GM21529 (cell line): ENCODE data around the gene TSEN2.
A peak's percentile ranks its signal among the peaks of the same experiment; 100 is the strongest.

Experiments used
- ATAC-seq: cut with Tn5 transposase; IDR thresholded peaks from one replicate; pipeline ENCODE4 v1.9.1; 2021; ENCODE audit not compliant: unreplicated experiment

TSEN2 gene

DNA sequence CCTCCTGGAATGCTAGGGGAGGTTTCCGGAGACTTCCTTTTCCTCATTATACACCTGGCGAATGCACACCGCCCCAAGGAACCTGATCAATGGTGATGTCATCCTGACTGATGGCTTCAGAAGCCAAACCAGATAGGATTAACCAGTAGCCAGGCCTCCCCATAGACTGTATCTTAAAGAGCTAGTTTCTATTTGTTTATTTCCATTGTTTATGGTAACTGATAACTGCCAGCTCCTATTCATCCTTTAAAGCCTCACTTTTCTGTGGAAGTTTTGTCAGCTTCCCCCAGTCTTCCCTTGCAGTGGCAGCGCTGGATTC, 61.2 kb downstream of the TSEN2 start, which contains the start of gene MKRN2OS:
Gene MKRN2OS, minus strand, starts transcription at position 27 of the 319 bp plus-strand sequence. CDS start 35 bp downstream, outside the sequence.
- ATAC-seq, result no peak

DNA sequence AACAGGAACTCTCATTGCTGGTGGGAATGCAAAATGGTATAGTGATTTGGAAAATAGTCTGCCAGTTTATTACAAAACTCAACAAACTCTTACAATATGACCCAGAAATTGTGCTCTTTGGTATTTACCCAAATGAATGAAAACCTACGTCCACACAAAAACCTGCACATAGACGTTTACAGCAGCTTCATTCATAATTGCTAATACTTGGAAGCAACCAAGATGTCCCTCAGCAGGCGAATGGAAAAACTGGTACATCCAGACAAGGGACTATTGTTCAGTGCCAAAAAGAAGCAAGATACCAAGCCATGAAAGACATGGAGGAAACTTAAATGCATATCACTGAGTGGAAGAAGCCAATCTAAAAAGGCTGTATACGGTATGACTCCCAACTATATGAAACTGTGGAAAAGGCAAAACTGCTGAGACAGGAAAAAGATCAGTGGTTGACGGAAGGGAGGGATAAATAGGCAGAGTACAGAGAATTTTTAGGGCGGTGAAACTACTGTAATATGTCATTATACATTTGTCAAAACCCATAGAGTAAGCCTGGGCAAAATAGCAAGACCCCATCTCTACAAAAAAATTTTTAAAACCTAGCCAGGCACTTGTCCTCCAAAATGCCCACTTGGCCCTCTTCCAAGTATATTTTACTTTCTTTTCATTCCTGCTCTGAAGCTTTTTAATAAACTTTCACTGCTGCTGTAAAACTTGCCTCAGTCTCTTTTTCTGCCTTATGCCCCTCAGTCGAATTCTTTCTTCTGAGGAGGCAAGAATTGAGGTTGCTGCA, 65.9 kb downstream of the TSEN2 start:
- no peak for ATAC-seq

DNA sequence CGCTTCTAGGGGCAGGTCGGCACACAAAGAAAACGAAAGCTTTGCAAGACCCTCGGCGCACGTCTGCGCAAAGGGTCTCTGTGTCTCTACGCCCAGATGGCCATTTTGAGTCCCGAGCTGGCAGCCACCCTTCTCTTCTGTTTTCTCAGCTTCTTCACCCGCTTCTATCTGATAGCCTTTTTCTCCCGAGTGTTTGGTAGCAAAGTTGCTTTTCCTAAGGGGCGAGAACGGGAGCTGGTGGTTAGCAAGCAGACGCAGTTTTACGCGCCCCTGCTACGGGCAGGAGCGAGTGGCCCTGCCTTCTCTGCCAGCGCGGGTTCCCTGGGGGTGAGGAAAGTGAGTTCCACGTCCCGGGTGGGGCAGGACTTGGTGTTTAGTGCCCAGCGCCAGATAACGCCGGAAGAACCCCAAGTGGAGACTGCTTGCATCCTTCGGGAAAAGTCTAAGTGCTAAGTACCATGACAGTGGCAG, 69.7 kb downstream of the TSEN2 start:
- ATAC-seq, result no peak

DNA sequence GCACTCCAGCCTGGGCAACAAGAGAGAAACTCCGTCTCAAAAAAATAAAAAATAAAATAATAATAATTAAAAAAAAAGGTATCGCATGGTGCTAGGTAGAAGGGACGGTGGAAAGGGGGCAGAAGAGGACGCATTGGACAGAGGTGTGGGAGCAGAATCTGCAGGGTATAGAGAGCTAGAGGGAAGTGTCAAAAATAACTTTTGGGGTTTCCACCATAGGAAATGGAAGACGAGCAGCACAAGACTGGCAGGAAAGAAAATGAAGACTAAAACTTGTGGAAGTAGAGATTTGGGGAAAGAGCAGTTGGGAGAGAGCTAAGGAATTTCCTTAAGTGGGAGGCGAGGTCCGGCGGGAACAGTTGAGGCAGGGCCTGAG, 72.0 kb downstream of the TSEN2 start:
- no peak for ATAC-seq

DNA sequence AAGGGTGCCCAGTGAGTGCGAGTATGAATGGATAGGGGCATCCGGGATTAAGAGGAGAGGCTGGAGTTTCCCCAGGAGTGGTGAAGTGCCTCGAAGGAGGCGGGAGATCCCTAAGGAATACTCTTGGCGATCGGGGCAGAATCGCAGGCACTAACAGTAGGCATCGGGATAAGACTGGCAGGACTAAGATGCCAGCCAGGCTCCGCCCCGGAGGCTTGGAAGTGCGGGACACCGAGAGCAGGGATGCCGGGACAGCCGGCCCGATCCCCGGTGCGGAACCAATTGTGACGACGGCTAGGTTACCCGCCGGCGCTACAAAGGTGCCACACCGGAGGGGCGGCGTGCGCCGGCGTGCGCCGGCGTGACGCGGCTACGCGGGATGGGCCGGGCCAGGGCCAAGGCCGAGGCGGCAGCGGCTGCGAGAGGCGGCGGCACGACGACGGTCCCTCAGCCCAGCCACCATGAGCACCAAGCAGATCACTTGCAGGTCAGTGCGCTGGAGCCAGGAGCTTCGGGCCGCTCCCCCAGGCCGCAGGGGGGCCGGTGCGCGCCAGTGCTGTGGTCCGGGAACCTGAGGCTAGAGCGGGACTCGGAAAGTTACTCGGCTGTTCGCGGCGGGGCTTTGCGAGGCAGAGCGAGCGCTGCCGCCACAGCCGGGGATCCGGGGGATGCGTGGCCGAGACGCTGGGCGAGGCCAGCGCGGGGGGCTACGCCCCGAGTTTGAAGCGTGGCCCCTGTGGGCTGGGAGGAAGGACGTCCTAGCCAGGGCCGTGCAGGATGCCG, 72.6 kb downstream of the TSEN2 start, which contains the start of gene MKRN2:
Gene MKRN2, plus strand, starts transcription at position 398 of the 783 bp plus-strand sequence. Its CDS starts 64 bp downstream, at position 462.
- peak; percentile 67 for ATAC-seq

DNA sequence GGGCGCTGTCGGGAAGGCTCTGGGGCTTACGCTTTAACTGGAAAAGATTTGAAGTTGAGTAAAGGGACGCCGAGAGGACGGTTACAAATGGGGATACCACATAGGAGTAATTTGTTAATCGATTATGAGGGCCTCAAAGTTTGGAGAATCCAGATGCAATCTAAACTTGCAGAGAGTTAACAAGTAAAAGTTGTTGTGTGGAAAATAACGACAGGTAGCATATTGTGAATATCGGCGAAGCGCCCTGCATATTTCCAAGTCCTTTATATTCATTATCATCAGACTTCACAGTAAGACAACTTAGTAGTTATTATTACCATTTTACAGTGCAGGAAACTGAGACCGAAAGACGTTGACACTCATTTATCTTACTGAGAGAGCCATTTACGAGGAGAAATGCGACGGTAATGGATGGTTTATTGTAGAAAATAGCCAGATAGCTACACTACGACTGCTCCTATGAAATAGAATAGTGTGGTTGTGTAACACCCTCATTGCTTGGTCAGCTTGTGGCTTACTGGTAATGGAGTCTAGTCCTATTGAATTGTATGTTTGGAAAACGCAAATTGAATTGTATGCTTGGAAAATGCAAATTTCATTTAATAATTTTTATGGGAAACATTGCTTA, 73.3 kb downstream of the TSEN2 start:
- ATAC-seq, result no peak

DNA sequence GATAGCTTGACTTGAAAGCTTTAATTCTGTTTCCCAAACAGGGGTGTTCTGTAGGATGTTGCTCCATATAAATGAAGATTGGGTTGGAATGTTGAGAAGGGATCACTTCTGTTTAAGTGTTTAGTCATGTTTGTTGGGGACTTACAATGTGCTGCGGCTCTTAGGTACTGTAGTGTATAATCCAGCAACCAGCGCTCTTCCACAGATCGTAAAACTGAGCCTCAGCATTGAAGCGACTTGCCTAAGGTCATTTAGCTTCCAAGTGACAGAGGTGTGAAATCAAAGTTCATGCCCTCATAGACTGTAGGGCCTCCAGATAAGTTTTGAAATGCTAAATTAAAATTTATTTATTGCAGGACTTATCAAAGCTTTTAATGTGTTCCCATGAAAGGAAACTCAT, 74.4 kb downstream of the TSEN2 start:
- no peak for ATAC-seq

DNA sequence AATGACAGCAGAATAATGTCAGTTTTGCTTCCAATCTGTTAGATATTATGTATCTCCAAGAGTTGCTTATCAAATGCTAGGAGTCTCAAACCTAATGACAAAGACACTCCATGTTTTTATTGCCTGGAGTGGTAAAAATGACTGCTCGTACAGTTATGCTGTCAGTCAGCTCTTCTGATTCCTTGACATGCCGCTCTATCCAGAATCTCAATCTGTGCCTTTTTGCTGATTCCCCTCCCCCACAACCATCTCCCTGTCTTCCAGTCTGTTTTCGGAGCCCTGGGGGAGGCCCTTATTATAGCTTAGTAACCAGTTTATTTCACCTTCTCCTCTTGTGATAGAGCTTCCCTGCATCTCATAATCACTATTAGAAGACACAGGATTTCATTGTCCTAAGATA, 75.2 kb downstream of the TSEN2 start:
- no peak for ATAC-seq

DNA sequence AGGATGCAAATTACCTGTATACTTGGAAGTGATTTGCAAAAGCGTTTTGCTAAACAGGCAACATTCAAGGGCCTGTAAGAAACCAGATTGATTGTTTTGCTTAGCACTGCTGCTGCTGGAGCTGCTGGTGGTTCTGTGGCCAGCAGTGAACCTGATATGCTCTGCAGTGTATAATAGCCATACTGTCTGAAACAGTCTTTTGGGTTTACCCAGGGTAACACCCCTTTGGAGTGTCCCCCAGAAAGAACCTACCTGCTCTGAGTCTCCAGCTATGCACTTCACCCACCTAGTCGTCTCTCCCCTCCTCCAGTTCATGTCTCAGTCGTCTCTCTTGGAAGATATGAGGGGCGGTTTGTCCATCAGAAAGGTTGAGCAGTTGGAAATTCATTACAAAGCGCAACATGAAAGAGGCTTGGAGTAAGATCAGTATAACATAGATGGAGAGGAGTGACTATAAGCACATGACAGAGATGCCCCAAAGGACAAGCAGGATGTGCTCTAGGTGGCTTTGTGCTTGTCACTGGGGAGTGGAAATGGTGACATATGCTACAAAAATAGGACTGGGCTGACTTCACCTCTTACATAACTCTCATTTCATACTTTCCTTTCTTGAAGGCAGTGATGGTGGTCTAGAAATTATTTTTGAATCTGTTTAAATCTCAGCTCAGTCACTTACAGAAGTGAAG, 76.4 kb downstream of the TSEN2 start:
- ATAC-seq, result peak; percentile 54

DNA sequence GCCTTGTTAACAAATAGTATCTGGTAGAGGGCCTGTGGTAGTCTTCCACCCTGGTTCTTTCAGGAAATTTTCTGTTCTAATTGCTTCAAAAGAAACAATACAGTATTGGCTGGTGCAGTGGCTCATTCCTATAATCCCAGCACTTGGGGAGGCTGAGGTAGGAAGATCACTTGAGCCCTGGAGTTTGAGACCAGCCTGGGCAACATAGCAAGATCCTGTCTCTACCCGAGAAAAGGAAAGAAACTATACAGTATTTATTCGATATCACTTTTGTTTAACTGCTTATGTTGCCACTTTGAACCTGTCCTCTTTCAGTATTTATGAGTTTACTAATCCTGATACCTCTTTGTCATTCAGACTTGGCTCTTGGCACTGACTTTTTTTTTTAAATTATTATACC, 77.1 kb downstream of the TSEN2 start:
- no peak for ATAC-seq

DNA sequence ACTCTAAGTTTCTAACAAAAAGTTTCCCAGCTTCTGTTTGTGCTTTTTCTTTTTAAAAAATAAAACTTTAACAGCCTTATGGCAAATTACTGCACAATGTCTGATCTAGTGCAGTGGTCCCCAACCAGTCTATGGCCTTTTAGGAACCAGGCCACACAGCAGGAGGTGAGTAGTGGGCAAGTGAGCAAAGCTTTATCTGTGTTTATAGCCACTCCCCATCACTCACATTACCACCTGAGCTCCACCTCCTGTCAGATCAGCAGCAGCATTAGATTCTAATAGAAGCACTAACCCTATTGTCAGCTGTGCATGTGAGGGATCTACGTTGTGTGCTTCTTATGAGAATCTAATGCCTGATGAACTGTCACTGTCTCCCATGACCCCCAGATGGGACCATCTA, 78.2 kb downstream of the TSEN2 start:
- ATAC-seq, result no peak

DNA sequence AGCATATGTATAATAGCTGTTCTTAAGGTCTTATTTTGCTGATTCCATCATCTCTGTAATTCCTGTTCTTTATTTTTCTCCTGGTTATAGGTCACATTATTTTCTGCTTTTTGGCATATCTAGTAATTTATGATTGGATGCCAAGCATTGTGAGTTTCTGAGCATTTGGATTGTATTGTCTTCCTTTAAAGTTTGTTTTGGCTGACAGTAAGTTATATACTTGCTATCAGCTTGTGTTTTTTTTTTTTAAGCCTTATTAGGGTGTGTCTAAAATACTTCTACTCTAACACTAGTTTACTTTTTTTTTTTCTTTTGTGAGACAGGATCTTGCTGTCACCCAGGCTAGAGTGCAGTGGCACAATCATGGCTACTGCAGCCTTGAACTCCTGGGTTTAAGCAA, 82.7 kb downstream of the TSEN2 start:
- ATAC-seq, result no peak

DNA sequence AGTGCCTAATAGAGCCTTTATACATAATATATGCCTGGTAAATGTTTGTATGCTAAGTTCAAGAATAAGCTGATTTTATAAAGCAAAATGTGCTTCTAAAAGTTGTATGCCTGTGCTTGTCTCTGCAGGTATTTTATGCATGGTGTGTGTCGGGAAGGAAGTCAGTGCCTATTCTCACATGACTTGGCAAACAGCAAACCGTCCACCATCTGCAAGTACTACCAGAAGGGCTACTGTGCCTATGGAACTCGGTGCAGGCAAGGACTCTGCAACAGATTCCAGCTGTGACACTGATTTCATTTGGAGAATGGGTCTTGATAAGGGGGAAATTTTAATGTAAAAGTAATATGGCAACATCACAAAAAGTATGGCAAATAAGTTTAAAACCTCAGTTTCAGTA, 84.5 kb downstream of the TSEN2 start:
- no peak for ATAC-seq

DNA sequence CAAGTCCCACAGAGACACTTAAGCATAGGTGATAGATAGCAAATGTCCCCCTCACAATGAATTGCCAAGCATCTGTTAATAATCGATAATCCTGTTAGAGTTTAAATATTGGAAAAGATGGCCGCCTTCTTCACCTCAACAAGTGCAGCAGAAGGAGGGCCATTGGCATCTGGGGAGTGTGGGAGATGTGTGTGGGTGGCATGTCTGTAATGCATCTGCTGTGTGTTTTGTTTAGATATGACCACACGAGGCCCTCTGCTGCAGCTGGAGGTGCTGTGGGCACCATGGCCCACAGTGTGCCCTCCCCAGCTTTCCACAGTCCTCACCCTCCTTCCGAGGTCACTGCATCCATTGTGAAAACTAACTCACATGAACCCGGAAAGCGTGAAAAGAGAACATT, 85.6 kb downstream of the TSEN2 start:
- no peak for ATAC-seq

DNA sequence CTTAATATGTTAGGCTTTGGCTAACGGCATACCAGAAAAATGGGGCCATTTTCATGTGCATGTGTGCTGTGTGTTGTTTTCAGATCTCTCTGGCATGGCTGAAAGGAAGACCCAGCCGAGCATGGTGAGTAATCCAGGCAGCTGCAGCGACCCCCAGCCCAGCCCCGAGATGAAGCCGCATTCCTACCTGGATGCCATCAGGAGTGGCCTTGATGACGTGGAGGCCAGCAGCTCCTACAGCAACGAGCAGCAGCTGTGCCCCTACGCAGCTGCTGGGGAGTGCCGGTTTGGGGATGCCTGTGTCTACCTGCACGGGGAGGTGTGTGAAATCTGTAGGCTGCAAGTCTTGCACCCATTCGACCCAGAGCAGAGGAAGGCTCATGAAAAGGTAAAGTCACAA, 87.7 kb downstream of the TSEN2 start:
- ATAC-seq, result no peak

DNA sequence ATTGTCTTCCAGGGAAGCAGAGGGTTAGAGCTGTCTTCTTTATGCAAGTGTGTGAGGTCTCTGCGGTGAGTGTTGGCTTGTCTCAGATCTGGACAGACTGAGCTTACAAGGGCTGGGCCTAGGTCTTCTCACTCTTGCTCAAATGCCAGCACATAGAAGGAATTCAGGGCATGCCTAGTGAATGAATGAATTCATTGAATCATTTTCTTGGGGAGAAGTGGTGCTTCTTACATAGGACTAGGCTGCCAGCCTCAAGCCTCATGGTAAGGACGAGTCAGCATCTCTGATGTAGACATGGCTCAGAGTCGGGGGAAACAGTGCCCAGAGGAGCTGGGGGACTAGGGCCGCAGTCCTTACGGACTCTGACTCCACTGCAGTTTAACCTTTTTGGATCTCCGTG, 89.9 kb downstream of the TSEN2 start:
- ATAC-seq, result no peak

DNA sequence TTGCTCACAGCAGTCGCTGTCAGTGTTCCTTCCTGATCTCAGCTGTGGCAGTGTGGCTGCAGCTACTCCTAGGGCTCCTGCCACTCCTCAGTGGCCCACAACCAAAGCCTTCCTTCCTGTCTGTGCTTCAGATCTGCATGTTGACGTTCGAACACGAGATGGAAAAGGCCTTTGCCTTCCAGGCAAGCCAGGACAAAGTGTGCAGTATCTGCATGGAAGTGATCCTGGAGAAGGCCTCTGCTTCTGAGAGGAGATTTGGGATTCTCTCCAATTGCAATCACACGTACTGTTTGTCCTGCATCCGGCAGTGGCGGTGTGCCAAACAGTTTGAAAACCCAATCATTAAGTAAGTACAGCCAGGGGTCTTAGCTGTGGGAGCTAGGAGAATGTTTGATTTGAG, 90.4 kb downstream of the TSEN2 start:
- no peak for ATAC-seq

DNA sequence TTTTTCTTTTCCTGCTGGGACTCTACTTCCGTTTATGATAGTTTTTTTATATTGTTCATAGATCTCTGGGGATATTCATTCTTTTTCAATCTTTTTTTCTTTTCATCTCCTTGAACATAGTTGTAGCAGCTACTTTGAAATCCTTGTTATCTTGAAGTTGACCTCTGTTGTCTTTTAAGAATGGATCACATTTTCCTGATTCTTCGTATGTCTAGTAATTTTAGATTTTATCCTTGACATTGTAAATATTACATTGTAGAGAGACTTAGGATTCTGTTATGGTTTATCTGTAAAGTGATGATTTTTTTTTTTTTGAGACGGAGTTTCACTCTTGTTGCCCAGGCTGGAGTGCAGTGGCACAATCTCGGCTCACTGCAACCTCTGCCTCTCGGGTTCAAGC, 93.1 kb downstream of the TSEN2 start:
- no peak for ATAC-seq

DNA sequence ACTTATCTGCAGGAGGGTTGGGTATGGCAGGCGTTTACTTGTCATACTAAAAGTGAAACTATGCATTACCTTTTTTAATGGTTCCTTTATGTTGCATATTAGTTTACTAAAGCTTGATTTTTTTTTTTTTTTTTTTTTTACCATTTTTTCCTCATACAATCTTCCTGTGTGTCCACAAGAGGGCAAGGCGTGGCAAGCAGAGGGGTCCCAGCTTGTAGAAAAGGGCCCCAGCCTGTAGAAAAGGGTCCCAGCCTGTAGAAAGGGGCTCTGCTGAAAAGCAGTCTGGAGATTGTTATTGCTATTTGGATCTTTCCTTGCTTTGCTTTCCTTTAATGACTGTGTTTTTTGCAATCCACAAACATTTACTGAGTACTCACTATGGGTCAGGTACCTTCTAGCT, 94.5 kb downstream of the TSEN2 start:
- ATAC-seq, result no peak

DNA sequence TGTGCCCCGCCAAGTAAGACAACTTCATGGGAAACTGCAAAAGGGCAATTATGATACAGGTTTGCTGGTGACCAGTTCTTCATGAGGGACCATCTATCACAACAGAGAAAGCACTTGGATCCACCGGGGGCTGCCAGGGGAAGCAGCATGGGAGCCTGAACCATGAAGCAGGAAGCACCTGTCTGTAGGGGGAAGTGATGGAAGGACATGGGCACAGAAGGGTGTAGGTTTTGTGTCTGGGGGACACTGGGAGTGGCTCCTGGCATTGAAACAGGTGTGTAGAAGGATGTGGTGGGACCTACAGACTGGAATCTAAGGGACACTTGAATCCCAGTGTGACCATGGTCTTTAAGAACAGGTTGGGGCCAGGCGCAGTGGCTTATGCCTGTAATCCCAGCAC, 95.2 kb downstream of the TSEN2 start:
- ATAC-seq, result no peak

DNA sequence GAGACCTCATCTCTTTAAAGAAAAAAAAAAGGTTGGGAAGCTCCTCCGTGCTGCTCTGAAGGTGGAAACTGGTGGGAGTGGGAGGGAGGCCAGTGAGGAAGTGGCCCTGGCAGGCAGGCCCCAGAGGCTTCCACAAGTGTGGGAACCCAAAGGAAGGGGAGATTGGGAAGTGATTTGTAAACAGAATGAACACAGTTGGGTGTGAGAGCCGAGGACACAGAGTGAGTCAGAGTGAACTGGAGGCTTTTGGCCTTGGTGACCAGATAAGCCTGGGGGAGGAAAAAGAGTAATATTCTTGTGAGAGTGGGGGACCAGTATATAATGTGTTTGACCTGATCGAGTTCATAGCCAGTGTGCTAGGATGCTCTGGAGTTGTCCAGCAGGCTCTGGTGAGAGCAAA, 95.6 kb downstream of the TSEN2 start:
- no peak for ATAC-seq
